ENCODE data around the gene CEP250.
"Not testable (repeated sequence)": the region's sequence is repeated elsewhere in the genome, so short reads cannot be mapped to it uniquely, and the experiment has no call there.

The CEP250 gene

DNA sequence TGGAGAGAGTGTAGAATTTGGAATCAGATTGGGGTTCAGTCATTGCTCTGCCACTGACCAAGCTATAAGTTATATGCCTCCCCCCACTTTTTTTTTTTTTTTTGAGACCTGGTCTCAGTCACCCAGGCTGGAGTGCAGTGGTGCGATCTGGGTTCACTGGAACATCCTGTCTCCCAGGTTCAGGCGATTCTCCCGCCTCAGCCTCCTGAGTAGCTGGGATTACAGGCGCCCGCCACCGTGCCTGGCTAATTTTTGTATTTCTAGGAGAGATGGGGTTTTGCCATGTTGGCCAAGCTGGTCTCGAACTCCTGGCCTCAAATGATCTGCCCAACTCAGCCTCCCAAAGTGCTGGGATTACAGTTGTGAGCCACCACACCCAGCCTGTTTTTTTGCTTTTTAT lies 1.3 kb downstream of the CEP250 start:
- in situ Hi-C loops (cut with MboI; ENCODE audit: low sequenced_read_pairs) = not testable (repeated sequence)

DNA sequence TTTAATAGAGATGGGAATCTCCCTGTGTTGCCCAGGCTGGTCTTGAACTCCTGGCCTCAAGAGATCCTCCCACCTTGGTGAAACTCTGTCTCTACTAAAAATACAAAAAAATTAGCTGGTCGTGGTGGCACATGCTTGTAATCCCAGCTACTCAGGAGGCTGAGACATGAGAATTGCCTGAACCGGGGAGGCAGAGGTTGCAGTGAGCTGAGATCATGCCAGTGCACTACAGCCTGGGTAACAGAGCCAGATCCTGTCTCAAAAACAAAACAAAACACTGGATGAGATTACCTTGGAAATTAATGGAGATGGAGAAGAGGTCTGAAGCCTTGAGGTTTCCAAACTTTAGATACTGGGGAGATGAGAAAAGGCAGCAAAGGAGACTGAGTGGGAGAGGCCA lies 2.1 kb downstream of the CEP250 start:
- in situ Hi-C loops (cut with MboI; ENCODE audit: low sequenced_read_pairs) = not testable (repeated sequence)

DNA sequence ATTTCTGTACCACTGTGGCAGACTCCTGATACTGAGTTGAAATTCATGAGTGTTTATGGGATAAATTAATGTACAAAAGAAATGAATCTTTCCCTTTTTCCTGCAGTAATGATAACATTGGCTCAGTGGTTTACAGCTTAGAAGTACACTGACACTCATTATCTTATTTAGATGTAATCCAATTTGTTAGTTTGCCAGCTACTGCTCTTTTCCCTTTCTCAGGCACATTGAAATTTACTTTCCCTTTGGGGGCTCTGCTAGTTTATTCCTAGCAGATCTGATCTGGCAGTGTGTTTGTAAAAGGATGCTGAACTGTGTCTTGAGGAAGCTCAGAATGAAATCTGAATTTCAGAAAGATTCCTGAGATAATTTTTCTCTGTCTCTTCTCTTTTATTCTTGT lies 3.0 kb downstream of the CEP250 start:
- in situ Hi-C loops (cut with MboI; ENCODE audit: low sequenced_read_pairs) = no loop called here

DNA sequence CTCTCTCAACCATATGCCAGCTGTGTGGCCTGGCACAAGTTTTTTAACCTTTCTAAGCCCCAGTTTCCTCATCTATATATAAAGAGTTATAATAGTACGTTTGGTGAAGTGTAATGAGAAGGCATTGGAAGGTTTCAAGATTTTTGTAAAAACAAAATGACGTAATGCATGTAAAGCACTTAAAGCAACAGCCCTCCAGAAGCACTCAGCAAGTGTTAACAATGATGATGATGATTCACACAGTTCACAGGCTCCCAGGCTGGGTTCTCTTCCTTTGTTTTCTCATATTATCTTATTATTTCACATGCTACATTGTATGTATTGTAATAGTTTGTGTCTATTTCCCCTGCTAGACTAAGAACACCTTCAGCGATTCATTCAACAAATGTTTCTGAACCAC lies 6.2 kb downstream of the CEP250 start:
- in situ Hi-C loops (cut with MboI; ENCODE audit: low sequenced_read_pairs) = no loop called here

DNA sequence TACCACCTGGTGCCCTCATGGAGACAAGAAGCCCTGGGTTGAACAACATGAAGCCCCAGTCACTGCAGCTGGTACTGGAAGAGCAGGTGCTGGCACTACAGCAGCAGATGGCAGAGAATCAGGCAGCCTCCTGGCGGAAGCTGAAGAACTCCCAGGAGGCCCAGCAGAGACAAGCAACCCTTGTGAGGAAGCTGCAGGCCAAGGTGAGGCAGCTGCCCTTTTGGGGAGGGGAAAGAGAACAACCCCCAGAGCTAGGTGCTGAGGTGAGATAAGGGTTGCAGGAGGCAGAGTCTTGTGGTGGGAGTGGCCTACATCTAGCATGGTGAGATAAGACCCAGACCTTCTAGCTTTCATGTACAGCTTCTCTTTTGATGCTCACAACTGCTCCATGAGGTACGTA lies 7.0 kb downstream of the CEP250 start:
- in situ Hi-C loops (cut with MboI; ENCODE audit: low sequenced_read_pairs) = no loop called here

DNA sequence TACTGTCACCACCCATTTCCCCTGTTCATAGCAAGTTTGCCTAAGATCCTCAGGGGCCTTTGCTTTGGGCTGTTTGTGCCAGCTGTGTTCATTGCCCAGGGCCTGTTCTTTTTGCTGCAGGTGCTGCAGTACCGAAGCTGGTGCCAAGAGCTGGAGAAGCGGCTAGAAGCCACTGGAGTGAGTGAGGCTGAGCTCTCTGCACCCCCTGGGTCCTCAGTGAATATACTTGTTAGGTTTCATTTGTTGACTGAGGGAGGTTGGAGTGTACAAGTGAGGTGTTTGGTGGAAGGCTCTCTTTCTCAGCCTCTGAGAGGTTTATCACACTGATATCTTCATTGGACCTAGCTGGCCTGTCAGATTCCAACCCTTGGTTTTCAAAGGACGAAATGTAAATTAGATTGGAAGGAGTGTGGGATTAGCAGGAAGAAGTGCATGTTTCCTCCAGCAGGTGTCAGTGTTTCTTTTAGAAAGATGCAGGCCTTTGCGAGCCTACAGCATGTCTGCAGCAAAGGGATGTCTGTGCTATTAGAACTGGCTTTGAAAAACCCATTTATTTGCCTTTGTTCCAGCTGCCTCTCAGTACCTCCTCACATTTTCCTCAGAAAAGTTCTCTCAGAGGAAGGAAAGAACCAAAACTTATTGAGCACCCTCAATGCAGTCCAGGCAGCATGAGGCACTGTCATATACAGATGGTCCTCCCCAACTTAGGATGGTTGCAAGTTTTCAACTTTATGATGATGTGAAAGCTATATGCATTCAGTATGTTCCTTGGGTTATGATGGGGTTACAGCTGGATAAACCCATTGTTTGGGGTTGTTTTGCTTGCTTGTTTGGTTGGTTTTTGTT lies 8.3 kb downstream of the CEP250 start:
- in situ Hi-C loops (cut with MboI; ENCODE audit: low sequenced_read_pairs) = no loop called here

DNA sequence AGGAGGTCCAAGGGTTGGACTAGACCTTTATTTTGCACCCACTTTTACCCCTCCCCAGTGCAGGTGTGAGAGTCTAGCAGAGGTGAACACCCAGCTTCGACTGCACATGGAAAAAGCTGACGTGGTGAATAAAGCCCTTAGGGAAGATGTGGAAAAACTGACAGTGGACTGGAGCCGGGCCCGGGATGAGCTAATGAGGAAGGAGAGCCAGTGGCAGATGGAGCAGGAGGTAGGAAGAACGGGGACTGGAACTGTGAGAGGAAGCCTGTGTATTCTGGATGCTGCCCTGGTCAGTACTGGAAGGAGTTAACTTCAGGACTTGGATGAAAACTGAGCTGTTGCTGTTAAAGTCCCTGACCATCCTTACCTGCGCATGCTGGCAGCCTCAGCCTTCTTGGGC lies 10.6 kb downstream of the CEP250 start:
- in situ Hi-C loops (cut with MboI; ENCODE audit: low sequenced_read_pairs) = no loop called here

DNA sequence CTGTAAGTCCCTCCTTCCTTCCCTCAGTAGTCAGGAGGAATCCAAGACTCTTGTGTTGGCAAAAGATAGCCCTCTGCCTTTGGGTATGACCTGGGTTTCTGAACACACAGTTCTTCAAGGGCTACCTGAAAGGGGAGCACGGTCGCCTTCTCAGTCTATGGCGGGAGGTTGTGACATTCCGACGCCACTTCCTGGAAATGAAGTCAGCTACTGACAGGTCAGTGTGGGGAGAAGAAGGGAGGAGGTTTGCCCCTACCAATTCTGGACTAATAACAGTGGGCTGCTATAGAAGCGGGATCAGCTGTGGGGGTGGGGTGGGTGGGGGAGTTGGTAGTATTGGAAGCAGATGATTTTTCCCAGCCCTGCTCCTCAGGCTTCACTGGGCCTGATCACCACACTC lies 11.5 kb downstream of the CEP250 start:
- in situ Hi-C loops (cut with MboI; ENCODE audit: low sequenced_read_pairs) = no loop called here

DNA sequence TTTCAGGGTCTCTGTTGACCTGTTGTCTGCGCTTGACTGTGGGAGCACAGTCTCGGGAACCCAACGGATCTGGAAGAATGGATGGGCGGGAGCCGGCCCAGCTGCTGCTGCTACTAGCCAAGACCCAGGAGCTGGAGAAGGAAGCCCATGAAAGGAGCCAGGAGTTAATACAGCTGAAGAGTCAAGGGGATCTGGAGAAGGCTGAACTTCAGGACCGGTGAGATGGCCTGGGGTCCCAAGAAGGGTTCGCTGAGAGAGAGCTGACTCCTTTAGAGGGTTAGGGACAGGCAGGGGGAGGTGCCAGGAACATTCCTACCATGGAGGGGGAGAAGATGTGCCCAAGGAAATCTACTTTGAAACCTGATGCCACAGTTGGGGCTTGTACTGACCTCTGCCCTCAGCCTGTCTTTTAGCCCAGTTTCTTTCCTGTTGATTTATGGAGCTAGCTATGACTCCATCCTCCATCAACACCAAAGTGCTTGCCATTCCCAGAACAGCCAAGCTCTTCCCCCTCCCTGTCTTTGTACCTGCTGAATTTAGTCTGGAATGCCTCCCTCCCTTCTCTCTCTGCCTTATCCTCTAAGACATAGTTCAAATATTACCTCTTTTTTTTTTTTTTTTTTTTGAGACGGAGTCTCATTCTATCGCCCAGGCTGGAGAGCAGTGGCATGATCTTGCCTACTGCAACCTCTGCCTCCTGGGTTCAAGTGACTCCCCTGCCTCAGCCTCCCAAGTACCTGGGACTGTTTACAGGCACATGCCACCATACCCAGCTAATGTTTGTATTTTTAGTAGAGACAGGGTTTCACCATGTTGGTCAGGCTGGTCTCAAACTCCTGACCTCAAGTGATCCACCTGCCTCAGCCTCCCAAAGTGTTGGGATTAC lies 12.2 kb downstream of the CEP250 start:
- in situ Hi-C loops (cut with MboI; ENCODE audit: low sequenced_read_pairs) = no loop called here

DNA sequence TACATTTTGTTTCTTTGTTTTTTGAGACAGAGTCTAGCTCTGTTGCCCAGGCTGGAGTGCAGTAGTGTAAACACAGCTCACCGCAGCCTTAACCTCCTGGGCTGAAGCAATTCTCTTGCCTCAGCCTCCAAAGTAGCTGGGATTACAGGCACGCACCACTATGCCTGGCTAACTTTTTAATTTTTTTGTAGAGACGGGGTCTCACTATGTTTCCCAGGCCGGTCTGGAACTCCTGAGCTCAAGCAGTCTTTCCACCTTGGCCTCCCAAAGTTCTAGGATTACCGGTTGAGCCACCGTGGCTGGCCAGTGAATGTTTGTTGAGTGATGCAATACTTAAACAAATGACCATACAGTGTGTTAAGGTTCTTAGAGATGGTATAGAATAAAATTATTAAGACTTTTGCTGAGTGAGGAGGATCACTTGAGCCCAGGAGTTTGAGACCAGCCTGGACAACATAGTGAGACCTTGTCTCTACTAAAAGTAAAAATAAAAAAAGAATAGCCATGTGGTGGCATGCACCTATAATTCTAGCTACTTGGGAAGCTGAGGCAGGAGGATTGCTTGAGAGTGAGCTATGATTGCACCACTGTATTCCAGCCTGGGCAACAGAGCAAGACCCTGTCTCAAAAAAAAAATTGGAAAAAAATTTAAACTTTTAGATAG lies 13.4 kb downstream of the CEP250 start:
- in situ Hi-C loops (cut with MboI; ENCODE audit: low sequenced_read_pairs) = no loop called here

DNA sequence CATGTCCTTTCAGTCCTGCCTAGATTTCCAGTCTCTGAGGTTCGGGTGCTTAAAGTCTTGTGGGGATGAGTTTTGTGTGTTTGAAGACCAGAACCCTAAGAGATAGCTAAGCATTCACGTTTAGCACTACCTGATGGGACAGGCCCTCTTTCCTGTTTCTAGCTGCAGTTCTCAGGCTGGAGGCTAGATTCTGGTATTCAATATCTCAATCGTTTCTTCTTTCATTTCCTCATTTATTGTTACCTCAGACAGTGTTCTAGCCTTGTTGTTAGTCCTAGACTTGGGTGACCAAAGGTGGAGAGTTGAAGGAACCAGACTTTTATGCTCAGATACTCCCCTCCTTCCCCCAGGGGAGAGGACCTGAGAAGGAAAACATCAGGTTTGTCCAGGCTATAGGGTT lies 16.8 kb downstream of the CEP250 start:
- in situ Hi-C loops (cut with MboI; ENCODE audit: low sequenced_read_pairs) = no loop called here

DNA sequence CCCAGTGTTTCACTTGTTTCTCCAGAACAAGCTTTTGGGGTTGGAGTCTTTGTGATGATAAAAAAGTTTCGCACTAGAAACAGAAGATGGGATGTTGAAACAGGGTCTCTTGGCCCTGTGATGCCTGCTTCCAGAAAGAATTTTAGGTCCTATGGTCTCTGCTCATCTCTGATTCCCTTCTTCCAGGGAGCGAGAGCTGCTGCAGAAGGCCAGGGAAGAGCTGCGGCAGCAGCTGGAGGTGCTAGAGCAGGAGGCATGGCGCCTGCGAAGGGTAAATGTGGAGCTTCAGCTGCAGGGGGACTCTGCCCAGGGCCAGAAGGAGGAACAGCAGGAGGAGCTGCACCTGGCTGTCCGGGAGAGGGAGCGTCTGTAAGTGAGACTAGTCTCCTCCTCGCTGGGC lies 18.3 kb downstream of the CEP250 start:
- in situ Hi-C loops (cut with MboI; ENCODE audit: low sequenced_read_pairs) = no loop called here

DNA sequence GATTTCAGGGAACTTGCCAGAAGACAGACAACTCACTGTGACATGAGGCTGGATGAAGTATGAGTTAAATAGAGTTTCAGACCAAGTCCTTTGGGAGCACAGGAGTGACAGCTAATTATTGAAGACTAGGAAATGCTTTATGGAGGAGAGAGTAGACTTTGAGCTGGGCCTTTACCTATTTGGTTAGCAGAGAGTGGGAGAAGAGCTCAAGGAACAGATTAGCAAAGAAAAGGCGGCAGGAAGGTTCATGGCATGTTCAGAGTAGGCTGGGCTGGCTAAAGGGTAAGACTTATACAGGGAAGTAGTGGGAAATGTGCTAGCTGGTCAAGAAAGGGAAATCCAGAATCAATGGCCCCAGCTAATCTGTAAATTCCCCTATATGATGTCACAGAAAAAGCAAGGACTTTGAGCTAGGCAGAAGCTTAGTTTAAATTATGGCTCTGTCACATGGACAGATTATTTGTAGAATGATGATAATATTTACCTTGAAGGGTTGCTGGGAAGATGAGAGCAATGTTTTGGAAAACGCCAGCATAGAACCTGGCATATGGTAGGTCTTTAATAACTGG lies 19.0 kb downstream of the CEP250 start:
- in situ Hi-C loops (cut with MboI; ENCODE audit: low sequenced_read_pairs) = no loop called here

DNA sequence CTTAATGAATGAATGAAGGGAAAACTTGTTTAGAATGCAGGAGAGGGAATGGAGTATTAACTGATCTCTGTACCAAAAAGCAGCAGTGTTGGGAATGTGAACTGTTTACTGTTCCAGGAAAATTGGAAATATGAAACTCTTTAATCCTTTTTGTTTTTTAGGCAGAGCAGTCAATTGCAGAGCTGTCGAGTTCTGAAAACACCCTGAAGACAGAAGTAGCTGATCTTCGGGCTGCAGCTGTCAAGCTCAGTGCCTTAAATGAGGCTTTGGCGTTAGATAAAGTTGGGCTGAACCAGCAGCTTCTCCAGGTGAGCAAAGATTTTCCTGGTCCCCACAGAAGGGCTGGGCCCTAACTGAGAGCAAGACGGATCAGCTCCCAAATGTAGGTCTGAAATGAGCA lies 20.9 kb downstream of the CEP250 start:
- in situ Hi-C loops (cut with MboI; ENCODE audit: low sequenced_read_pairs) = no loop called here

DNA sequence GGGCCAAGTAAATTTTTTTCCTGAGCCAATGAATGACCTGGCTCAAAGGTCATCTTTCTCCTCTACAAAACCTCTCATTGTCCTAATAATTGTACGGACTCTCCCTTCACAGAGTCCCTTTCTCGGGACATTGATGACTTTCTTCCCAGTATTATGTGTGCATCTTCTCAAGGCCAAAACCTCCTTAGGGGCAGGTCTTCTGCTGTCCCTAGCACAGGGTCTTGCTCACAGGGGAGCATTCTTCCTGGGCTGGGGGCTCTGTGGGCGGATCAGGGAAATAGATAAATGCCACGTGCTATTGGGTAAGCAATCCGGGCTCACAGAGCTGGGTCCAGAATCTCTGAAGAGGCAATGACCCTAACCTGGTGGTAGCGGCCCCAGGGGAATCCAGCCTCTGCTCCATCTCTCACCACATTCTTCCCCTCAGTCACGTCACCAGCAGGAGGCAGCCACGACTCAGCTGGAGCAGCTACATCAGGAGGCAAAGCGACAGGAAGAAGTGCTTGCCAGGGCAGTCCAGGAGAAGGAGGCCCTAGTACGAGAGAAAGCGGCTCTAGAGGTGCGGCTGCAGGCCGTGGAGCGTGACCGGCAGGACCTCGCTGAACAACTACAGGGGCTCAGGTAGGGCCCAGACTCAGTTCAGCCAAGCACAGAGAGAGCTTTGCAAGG lies 23.5 kb downstream of the CEP250 start:
- in situ Hi-C loops (cut with MboI; ENCODE audit: low sequenced_read_pairs) = no loop called here

DNA sequence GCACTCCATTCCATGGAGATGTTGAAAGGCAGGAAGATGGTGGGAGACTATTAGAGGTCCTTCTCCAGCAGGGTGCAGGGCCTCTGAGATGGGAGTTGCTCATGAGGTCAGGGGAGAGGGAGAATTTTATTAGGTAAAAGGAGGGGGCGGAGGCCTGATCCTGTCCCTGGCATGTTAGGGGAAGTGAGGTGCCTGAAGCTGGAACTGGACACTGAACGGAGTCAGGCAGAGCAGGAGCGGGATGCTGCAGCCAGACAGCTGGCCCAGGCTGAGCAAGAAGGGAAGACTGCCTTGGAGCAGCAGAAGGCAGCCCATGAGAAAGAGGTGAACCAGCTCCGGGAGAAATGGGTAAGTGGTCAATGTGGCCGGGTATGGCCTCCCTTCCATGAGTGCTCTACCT lies 24.4 kb downstream of the CEP250 start:
- in situ Hi-C loops (cut with MboI; ENCODE audit: low sequenced_read_pairs) = no loop called here

DNA sequence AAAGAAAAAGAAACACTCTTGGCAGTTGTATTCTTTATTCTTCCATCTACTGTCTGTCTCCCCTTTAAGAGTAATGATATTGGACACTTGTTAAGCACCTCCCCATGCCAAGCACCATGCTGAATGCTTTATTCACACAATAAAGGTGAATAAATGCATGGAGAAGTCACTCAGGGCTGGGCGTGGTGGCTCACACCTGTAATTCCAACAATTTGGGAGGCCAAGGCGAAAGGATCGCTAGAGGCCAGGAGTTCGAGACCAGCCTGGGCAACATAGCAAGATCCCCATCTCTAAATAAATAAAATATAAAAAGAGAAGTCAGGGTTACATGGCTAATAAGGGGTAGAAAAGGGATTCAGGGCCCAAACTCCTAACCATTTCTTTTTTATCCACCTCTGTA lies 32.1 kb downstream of the CEP250 start:
- in situ Hi-C loops (cut with MboI; ENCODE audit: low sequenced_read_pairs) = no loop called here

DNA sequence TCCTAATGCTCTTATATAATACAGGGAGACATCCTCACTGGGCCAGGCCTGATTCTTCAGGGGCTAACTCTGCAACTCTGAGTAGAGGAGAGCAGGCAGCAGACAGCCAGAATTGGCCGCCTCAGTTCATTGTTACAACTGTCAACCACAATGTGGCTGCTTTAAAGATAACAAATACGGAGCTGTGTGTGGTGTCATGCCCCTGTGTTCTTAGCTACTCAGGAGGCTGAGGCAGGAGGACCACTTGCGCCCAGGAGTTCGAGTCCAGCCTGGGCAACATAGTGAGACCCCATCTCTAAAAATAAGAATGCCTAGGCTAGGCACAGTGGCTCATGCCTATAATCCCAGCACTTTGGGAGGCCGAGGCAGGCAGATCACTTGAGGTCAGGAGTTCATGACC lies 34.3 kb downstream of the CEP250 start:
- in situ Hi-C loops (cut with MboI; ENCODE audit: low sequenced_read_pairs) = no loop called here

DNA sequence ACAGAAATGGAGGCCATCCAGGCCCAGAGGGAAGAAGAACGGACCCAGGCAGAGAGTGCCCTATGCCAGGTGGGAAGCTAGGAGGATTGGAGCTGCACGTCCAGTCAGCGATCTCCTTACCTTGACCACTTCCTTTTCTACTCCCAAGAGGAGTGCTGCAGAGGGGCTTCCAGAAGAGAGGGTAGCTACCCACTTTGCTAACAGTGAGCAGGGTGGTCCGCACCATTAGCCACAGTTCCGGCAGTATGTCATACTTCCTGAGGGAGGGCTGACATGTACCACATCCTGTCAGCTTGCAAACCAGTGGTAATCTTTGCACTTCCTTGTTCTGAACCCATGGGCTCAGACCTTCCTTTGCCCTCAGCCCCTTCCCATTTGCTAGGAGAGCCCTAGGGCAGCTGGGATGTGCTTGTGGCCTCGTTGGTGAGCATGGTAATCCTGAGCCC lies 35.4 kb downstream of the CEP250 start:
- in situ Hi-C loops (cut with MboI; ENCODE audit: low sequenced_read_pairs) = no loop called here

DNA sequence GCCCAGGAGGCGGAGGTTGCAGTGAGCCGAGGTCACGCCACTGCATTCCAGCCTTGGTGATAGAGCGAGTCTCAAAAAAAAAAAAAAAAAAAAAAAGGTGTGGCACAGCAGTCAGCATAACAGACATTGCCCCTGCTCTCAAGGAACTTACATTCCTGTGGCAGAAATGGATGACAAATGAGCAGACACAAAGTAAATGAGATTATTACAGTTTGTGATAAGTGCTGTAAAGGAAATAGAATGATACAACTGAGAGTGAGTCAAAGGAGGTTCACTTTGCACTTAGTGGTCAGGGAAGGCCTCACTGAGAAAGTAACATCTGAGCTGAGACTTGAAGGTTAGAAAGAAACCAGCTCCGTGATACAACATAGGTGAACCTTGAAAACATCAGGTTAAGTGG lies 36.4 kb downstream of the CEP250 start:
- in situ Hi-C loops (cut with MboI; ENCODE audit: low sequenced_read_pairs) = no loop called here

DNA sequence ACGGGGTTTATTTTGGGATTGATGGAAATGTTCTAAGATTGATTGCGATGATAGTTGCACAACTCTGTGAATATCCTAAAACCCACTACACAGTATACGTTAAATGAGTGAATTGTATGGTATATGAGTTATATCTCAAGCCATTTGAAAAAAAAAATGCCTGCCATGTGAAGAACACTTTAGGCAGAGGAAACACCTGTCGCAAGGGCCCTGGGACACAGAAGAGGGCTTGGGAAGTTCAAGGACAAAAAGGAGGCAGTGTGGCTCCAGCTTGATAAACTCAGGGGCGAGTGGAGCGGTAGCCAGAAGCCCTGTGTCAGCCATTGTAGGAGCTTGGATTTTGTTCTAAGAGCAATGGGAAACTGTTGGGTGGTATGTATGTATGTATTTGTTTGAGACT lies 37.0 kb downstream of the CEP250 start:
- in situ Hi-C loops (cut with MboI; ENCODE audit: low sequenced_read_pairs) = no loop called here
